Measurements from ENCODE around the gene PLXNB1. TPM values are rescaled to one million over a fixed set of nuclear protein-coding genes. Genes with fewer than 3 reads are reported as not detected.

PLXNB1 gene
- total RNA-seq, 2 experiments from 2014 or later, result 1.8 to 4.0 TPM

- Mint-ChIP-seq H3K4me1 (peaks cover 16% of the 10 kb centered on the region), H3K36me3 (peaks cover 8% of the 10 kb centered on the region), H3K4me3 (peak overlapping the region; percentile 15), H3K9me3 (ENCODE audit: low read depth) (no peaks in the 10 kb centered on the region), H3K27ac (no peak overlapping the region), H3K27me3 (peaks cover 20% of the 10 kb centered on the region)
- DNase-seq (no peak), ATAC-seq (no peak)
- CTCF ChIA-PET, result interaction anchor here (0.7 to 3.0 kb wide), 3 partner anchors 8 to 121 kb away, joined by 3 to 10 read pairs (median 7); no protein-coding TSS in a partner anchor
Observed at GRCh38 chr3:48428088-48428571, 1.8 kb downstream of the PLXNB1 start.

- Mint-ChIP-seq H3K9me3 (ENCODE audit: low read depth) (no peaks in the 10 kb centered on the region), H3K27ac (no peak overlapping the region), H3K4me1 (peaks cover 16% of the 10 kb centered on the region), H3K27me3 (peaks cover 20% of the 10 kb centered on the region), H3K4me3 (peak overlapping the region; percentile 15), H3K36me3 (peaks cover 6% of the 10 kb centered on the region)
- CTCF ChIA-PET, result interaction anchor here (0.7 to 3.0 kb wide), 3 partner anchors 8 to 122 kb away, joined by 3 to 10 read pairs (median 7); no protein-coding TSS in a partner anchor
- no peak for DNase-seq
- no peak for ATAC-seq
Observed at GRCh38 chr3:48427630-48427962, 2.3 kb downstream of the PLXNB1 start.

GRCh38 chr3:48426944-48427629 is 2.8 kb downstream of the PLXNB1 start:
- Mint-ChIP-seq H3K27ac (no peak overlapping the region), H3K9me3 (ENCODE audit: low read depth) (no peaks in the 10 kb centered on the region), H3K36me3 (peaks cover 6% of the 10 kb centered on the region), H3K27me3 (peaks cover 20% of the 10 kb centered on the region), H3K4me3 (no peak overlapping the region), H3K4me1 (peaks cover 12% of the 10 kb centered on the region)
- DNase-seq (no peak), ATAC-seq (no peak)
- CTCF ChIA-PET, result interaction anchor here (0.7 to 6.3 kb wide), 5 partner anchors 9 to 122 kb away, joined by 3 to 43 read pairs (median 7); no protein-coding TSS in a partner anchor

- Mint-ChIP-seq H3K27ac (no peak overlapping the region), H3K4me3 (no peak overlapping the region), H3K27me3 (peaks cover 20% of the 10 kb centered on the region), H3K36me3 (peaks cover 2% of the 10 kb centered on the region), H3K4me1 (peaks cover 7% of the 10 kb centered on the region), H3K9me3 (ENCODE audit: low read depth) (no peaks in the 10 kb centered on the region)
- CTCF ChIA-PET, result interaction anchor here (1.5 to 6.3 kb wide), 3 partner anchors 10 to 123 kb away, joined by 3 to 43 read pairs (median 10); no protein-coding TSS in a partner anchor
- DNase-seq (no peak), ATAC-seq (no peak)
Observed at GRCh38 chr3:48426401-48426909, 3.4 kb downstream of the PLXNB1 start.

GRCh38 chr3:48425281-48425812 is 4.5 kb downstream of the PLXNB1 start:
- H3K4me3 Mint-ChIP-seq, result no peak overlapping the region
- peaks cover 1% of the 10 kb centered on the region for H3K4me1 Mint-ChIP-seq
- CTCF ChIA-PET, result interaction anchor here (1.5 to 6.3 kb wide), 2 partner anchors 11 to 124 kb away, joined by 3 to 43 read pairs; no protein-coding TSS in a partner anchor
- no peak for ATAC-seq
- no peak overlapping the region for H3K27ac Mint-ChIP-seq
- H3K9me3 Mint-ChIP-seq (ENCODE audit: low read depth), result no peaks in the 10 kb centered on the region
- DNase-seq, result no peak
- peaks cover 20% of the 10 kb centered on the region for H3K27me3 Mint-ChIP-seq
- H3K36me3 Mint-ChIP-seq, result no peaks in the 10 kb centered on the region

GRCh38 chr3:48423883-48424695 is 5.8 kb downstream of the PLXNB1 start:
- Mint-ChIP-seq H3K4me3 (no peak overlapping the region), H3K9me3 (ENCODE audit: low read depth) (no peaks in the 10 kb centered on the region), H3K27me3 (peaks cover 18% of the 10 kb centered on the region), H3K27ac (no peak overlapping the region), H3K4me1 (no peaks in the 10 kb centered on the region), H3K36me3 (no peaks in the 10 kb centered on the region)
- ATAC-seq, result no peak
- no peak for DNase-seq
- CTCF ChIA-PET, result interaction anchor here (1.3 to 6.3 kb wide), 3 partner anchors 9 to 17 kb away, joined by 3 to 43 read pairs (median 4); no protein-coding TSS in a partner anchor

GRCh38 chr3:48423241-48423882 is 6.5 kb downstream of the PLXNB1 start:
- DNase-seq, result no peak
- Mint-ChIP-seq H3K4me1 (no peaks in the 10 kb centered on the region), H3K27me3 (peaks cover 16% of the 10 kb centered on the region), H3K4me3 (no peak overlapping the region), H3K27ac (no peak overlapping the region), H3K36me3 (no peaks in the 10 kb centered on the region), H3K9me3 (ENCODE audit: low read depth) (no peaks in the 10 kb centered on the region)
- no peak for ATAC-seq
- CTCF ChIA-PET, result interaction anchor here (1.3 to 6.3 kb wide), 4 partner anchors 9 to 24 kb away, joined by 3 to 43 read pairs (median 4); no protein-coding TSS in a partner anchor

GRCh38 chr3:48422681-48423080 is 7.2 kb downstream of the PLXNB1 start:
- ATAC-seq, result no peak
- CTCF ChIA-PET, result interaction anchor here (1.3 to 6.3 kb wide), 4 partner anchors 10 to 23 kb away, joined by 3 to 43 read pairs (median 4); no protein-coding TSS in a partner anchor
- no peaks in the 10 kb centered on the region for H3K4me1 Mint-ChIP-seq

GRCh38 chr3:48422272-48422671 is 7.6 kb downstream of the PLXNB1 start:
- no peak for ATAC-seq
- CTCF ChIA-PET, result interaction anchor here (0.9 to 6.3 kb wide), 4 partner anchors 14 to 147 kb away, joined by 3 to 43 read pairs (median 3); no protein-coding TSS in a partner anchor
- DNase-seq, result no peak
- no peaks in the 10 kb centered on the region for H3K36me3 Mint-ChIP-seq
- peaks cover 5% of the 10 kb centered on the region for H3K27me3 Mint-ChIP-seq
- no peak overlapping the region for H3K4me3 Mint-ChIP-seq
- H3K27ac Mint-ChIP-seq, result no peak overlapping the region
- no peaks in the 10 kb centered on the region for H3K9me3 Mint-ChIP-seq (ENCODE audit: low read depth)
- H3K4me1 Mint-ChIP-seq, result no peaks in the 10 kb centered on the region

More at GRCh38 chr3:48422681-48423080, 7.2 kb downstream of the PLXNB1 start:
- no peaks in the 10 kb centered on the region for H3K36me3 Mint-ChIP-seq
- no peaks in the 10 kb centered on the region for H3K9me3 Mint-ChIP-seq (ENCODE audit: low read depth)
- peaks cover 9% of the 10 kb centered on the region for H3K27me3 Mint-ChIP-seq
- no peak overlapping the region for H3K27ac Mint-ChIP-seq
- no peak overlapping the region for H3K4me3 Mint-ChIP-seq
- no peak for DNase-seq

- Mint-ChIP-seq H3K27me3 (no peaks in the 10 kb centered on the region), H3K27ac (no peak overlapping the region), H3K9me3 (ENCODE audit: low read depth) (no peaks in the 10 kb centered on the region), H3K4me3 (no peak overlapping the region), H3K4me1 (no peaks in the 10 kb centered on the region), H3K36me3 (no peaks in the 10 kb centered on the region)
- ATAC-seq (no peak), DNase-seq (no peak)
- CTCF ChIA-PET, result interaction anchor here (2.7 kb wide), 1 partner anchor 15 kb away, joined by 10 read pairs; no protein-coding TSS in a partner anchor
Observed at GRCh38 chr3:48420561-48420960, 9.3 kb downstream of the PLXNB1 start.

- no peak overlapping the region for H3K4me3 Mint-ChIP-seq
- no peak overlapping the region for H3K27ac Mint-ChIP-seq
- CTCF ChIA-PET, result interaction anchor here (1.2 to 2.7 kb wide), 2 partner anchors 12 to 16 kb away, joined by 3 to 10 read pairs; no protein-coding TSS in a partner anchor
- no peaks in the 10 kb centered on the region for H3K4me1 Mint-ChIP-seq
- no peaks in the 10 kb centered on the region for H3K36me3 Mint-ChIP-seq
- ATAC-seq (no peak), DNase-seq (no peak)
- no peaks in the 10 kb centered on the region for H3K27me3 Mint-ChIP-seq
- no peaks in the 10 kb centered on the region for H3K9me3 Mint-ChIP-seq (ENCODE audit: low read depth)
Observed at GRCh38 chr3:48419597-48419996, 10.3 kb downstream of the PLXNB1 start.

- no peaks in the 10 kb centered on the region for H3K36me3 Mint-ChIP-seq
Observed at GRCh38 chr3:48419149-48419548, 10.7 kb downstream of the PLXNB1 start.

More at GRCh38 chr3:48419149-48419548, 10.7 kb downstream of the PLXNB1 start:
- Mint-ChIP-seq H3K9me3 (ENCODE audit: low read depth) (no peaks in the 10 kb centered on the region), H3K4me3 (no peak overlapping the region), H3K27me3 (no peaks in the 10 kb centered on the region), H3K27ac (no peak overlapping the region), H3K4me1 (no peaks in the 10 kb centered on the region)
- ATAC-seq, result no peak
- CTCF ChIA-PET, result interaction anchor here (0.9 to 2.7 kb wide), 4 partner anchors 11 to 19 kb away, joined by 3 to 10 read pairs (median 5); no protein-coding TSS in a partner anchor
- no peak for DNase-seq

Data from activated CD8-positive, alpha-beta memory T cell treated with anti-CD3 and anti-CD28 coated beads, Interleukin-2, amount 10 ng/mL, durations not matched to agents 7 days and 5 days (primary cell).